Mammary epithelial cell (primary cell): Measurements from ENCODE around the gene HOXA6.

Experiments
- EZH2 ChIP-seq: IDR thresholded peaks from 2 replicates; pipeline ENCODE4 v1.6.1; 2012; ENCODE audit warnings: low read length, inconsistent platforms, borderline replicate concordance
- TF ChIP-seq, protein P1 (sequence below), 2 donors: IDR thresholded peaks in 1 of 2; conservative IDR thresholded peaks in 1 of 2; 2 replicates each; pipeline ENCODE4 v1.5.1; 2011 to 2012; ENCODE audit warnings: inconsistent platforms in 2 of 2, low read length in 2 of 2, mild to moderate bottlenecking in 2 of 2, control low read depth in 1 of 2, low read depth in 1 of 2; ENCODE audit not compliant: insufficient read depth in 1 of 2; ENCODE audit errors: extremely low read depth in 1 of 2

DNA sequence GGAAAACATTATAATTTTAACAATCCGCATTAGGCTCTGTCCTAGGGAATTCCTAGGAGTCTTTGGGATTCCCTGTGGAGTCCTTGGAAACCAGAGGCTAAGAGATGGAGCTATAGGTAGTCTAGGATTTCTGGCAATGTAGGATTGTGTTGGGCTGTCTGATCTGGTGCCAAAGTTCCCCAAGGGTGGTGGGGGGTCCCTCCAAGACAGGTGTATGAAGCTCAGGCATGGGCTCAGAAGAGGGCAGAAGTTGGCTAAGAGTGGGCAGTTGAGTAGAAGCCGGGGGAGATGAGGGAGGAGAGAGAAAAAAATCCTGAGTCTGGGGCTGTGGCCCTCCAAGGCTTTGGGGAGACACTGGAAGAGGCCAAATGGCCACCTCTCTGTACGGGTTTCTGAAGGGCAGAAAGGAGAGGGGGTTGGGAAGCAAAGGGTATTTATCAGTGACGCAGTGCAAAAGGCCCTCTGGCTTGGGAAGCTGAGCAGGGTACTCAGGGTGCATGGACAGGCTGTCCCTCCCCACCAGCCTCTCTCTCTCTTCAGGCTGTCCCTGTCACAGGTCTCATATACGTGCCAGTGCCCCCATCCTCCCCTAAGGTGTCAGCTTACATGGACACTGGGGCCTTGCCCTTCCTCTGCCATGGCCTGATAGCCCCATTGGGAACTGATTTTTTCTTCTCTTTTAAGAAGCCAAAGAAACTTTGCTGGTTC lies 929 bp downstream of the HOXA6 start:
- TF ChIP-seq, protein P1, sequence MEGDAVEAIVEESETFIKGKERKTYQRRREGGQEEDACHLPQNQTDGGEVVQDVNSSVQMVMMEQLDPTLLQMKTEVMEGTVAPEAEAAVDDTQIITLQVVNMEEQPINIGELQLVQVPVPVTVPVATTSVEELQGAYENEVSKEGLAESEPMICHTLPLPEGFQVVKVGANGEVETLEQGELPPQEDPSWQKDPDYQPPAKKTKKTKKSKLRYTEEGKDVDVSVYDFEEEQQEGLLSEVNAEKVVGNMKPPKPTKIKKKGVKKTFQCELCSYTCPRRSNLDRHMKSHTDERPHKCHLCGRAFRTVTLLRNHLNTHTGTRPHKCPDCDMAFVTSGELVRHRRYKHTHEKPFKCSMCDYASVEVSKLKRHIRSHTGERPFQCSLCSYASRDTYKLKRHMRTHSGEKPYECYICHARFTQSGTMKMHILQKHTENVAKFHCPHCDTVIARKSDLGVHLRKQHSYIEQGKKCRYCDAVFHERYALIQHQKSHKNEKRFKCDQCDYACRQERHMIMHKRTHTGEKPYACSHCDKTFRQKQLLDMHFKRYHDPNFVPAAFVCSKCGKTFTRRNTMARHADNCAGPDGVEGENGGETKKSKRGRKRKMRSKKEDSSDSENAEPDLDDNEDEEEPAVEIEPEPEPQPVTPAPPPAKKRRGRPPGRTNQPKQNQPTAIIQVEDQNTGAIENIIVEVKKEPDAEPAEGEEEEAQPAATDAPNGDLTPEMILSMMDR (conservative IDR thresholded peaks at IDR 0.05 in 1 of 2, IDR thresholded peaks at IDR 0.05 in 1 of 2; ENCODE audit: extremely low read depth in 1 of 2, insufficient read depth in 1 of 2, low read depth in 1 of 2, low read length in 2 of 2): no peak
- TF ChIP-seq EZH2: no peak
